Activated CD4-positive, alpha-beta T cell treated with anti-CD3 and anti-CD28 coated beads for 24 hours (primary cell): ENCODE data around the gene NBPF8.
A peak's percentile ranks its signal among the peaks of the same experiment; 100 is the strongest.
"Not testable (repeated sequence)": the region's sequence is repeated elsewhere in the genome, so short reads cannot be mapped to it uniquely, and the experiment has no call there.

ENCODE experiments used
- DNase-seq, 2 donors: peaks; one replicate each; pipeline ENCODE4 v3.0.0-alpha.2; 2020; ENCODE audit warnings: low read depth in 2 of 2

NBPF8 gene

DNA sequence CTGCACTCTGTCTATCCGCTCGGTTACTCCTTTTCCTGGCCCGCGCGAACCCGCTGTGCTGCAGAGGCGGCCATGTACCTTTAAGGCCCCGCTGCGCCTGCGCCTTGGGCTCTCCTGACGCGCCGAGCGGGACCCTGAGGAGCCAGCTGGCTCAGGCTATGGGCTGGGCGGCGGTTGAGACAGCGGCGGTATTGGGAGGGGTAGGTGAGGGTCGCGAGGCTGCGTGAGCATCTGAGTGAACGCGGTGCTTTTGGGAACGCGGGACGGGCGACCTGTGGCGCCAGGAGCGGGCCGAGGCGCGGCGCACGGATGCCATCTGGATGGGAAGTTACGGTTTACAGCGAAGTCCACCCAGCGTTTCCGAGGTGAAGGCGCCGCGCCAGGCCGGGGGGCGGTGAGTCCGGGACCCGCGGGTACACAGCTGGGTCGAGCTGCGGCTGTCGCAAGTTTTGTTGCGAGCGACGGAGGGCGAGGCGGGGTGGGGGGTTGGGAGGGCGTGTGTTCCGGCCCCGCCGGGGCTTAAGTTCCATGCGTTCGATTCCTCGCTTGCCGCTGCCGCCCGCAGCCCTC, at the start of gene NBPF8:
NBPF8 (plus strand) TSS at position 125 of the 570 bp plus-strand sequence. CDS start 21,488 bp downstream, outside the sequence.
- peak; percentile 50 to 58 for DNase-seq

GRCh38 chr1:120367709-120368108, 47.1 kb upstream of the NBPF8 start:
- DNase-seq, result not testable (repeated sequence)

DNA sequence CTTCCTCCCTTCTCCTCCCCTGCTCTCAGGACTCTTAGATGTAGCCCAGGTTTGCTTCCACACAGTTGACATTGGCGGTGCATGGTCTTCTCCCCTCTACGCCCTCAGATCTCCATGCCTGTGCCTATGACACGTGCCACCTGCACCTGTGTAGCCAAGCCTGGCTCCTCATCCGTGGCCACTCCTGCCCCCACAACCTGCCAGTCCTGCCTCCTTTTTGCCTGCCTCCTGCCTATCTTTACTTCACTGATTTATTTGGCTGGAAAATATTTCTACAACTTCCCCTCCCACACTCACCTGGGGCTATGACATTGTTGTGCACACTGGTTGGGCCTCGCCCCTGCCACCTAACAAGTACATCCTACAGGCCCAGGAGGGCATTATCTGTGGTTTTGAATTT, 28.2 kb upstream of the NBPF8 start:
- not testable (repeated sequence) for DNase-seq

GRCh38 chr1:120388597-120389126, 26.2 kb upstream of the NBPF8 start:
- DNase-seq, result not testable (repeated sequence)

DNA sequence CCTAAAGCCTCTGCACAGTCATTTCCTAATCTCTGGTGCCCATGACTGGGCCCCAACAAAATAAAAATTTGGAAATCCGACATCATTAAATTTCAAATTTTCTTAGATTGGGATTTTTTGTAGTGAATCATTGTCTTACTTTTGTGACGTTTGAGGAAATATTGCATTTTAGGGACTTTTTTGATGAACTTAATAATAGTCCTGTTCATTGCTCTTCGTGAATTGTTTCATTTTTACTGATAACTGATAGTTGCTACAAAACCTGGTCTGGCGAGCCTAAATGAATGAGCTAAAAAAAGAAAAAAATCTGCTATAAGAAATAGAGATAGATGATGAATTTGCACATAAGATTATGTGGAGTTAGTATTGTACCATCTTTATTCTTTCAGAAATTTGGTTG, 23.5 kb upstream of the NBPF8 start:
- not testable (repeated sequence) for DNase-seq

- DNase-seq, result not testable (repeated sequence)
These were observed 21.3 kb upstream of the NBPF8 start for GRCh38 chr1:120393316-120394232.

- not testable (repeated sequence) for DNase-seq
These were observed 9.5 kb upstream of the NBPF8 start for GRCh38 chr1:120405348-120405747.

- DNase-seq, result not testable (repeated sequence)
These were observed 384 bp upstream of the NBPF8 start for GRCh38 chr1:120414451-120414850.

- peak in 1 of 2 donors; percentile 6 for DNase-seq
These were observed 692 bp downstream of the NBPF8 start for GRCh38 chr1:120415492-120415961.

DNA sequence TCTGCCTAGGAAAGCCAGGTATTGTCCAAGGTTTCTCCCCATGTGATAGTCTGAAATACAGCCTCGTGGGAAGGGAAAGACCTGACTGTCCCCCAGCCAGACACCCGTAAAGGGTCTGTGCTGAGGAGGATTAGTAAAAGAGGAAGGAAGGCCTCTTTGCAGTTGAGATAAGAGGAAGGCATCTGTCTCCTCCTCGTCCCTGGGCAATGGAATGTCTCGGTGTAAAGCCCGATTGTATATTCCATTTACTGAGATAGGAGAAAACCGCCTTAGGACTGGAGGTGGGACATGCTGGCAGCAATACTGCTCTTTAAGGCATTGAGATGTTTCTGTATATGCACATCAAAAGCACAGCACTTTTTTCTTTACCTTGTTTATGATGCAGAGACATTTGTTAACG, 10.2 kb downstream of the NBPF8 start:
- not testable (repeated sequence) for DNase-seq

- not testable (repeated sequence) for DNase-seq
These were observed 16.8 kb downstream of the NBPF8 start for GRCh38 chr1:120431626-120432025.

- not testable (repeated sequence) for DNase-seq
These were observed 19.0 kb downstream of the NBPF8 start for GRCh38 chr1:120433831-120434230.

GRCh38 chr1:120449124-120449523, 34.3 kb downstream of the NBPF8 start:
- not testable (repeated sequence) for DNase-seq
